ENCODE results near the gene PPP2R2D. TPM values are rescaled to one million over a fixed set of nuclear protein-coding genes. Genes with fewer than 3 reads are reported as not detected.

Gene PPP2R2D
- total RNA-seq, 2 experiments from 2014 or later = 30.0 to 39.3 TPM

- POLR2A ChIA-PET = interaction anchor here (0.7 kb wide), 1 partner anchor 17 kb away, joined by 3 read pairs; no protein-coding TSS in a partner anchor
- Mint-ChIP-seq H3K4me1 (peaks cover 55% of the 10 kb centered on the region), H3K4me3 (peak overlapping the region; percentile 93), H3K9me3 (ENCODE audit: low read depth) (no peaks in the 10 kb centered on the region), H3K27ac (peak overlapping the region; percentile 92), H3K27me3 (peaks cover 7% of the 10 kb centered on the region), H3K36me3 (ENCODE audit: low read depth) (peaks cover 28% of the 10 kb centered on the region)
- ATAC-seq = no peak
- no peak for DNase-seq
- CTCF ChIA-PET = interaction anchor here (0.5 to 2.0 kb wide), 5 partner anchors 8 to 79 kb away, joined by 3 to 6 read pairs (median 3); no protein-coding TSS in a partner anchor
- intact Hi-C loops (cut with DNase I, micrococcal nuclease) = loop anchor here (5.0 to 10.0 kb wide), 4 partner anchors 120 to 1490 kb away; partner anchors contain the start of genes LRRC27 (in 2 of the 2) and MTG1 (in 1 of the 2)
Observed at GRCh38 chr10:131902211-131902610, 1.4 kb downstream of the PPP2R2D start.

- H3K36me3 Mint-ChIP-seq (ENCODE audit: low read depth) = peaks cover 29% of the 10 kb centered on the region
- H3K9me3 Mint-ChIP-seq (ENCODE audit: low read depth) = no peaks in the 10 kb centered on the region
- intact Hi-C loops (cut with DNase I, micrococcal nuclease) = loop anchor here (5.0 to 10.0 kb wide), 4 partner anchors 120 to 1490 kb away; partner anchors contain the start of genes LRRC27 (in 2 of the 2) and MTG1 (in 1 of the 2)
- DNase-seq (no peak), ATAC-seq (no peak)
- H3K4me3 Mint-ChIP-seq = peak overlapping the region; percentile 93
- peak overlapping the region; percentile 92 for H3K27ac Mint-ChIP-seq
- H3K4me1 Mint-ChIP-seq = peaks cover 60% of the 10 kb centered on the region
- CTCF ChIA-PET = interaction anchor here (0.5 kb wide), 1 partner anchor 26 kb away, joined by 3 read pairs; no protein-coding TSS in a partner anchor
- POLR2A ChIA-PET = no interaction called here
- H3K27me3 Mint-ChIP-seq = peaks cover 7% of the 10 kb centered on the region
Observed at GRCh38 chr10:131902691-131903090, 1.9 kb downstream of the PPP2R2D start.

GRCh38 chr10:131905267-131905571, 4.4 kb downstream of the PPP2R2D start:
- H3K27me3 Mint-ChIP-seq = no peaks in the 10 kb centered on the region
- peaks cover 76% of the 10 kb centered on the region for H3K4me1 Mint-ChIP-seq
- ATAC-seq = no peak
- no peak for DNase-seq
- intact Hi-C loops (cut with DNase I, micrococcal nuclease) = loop anchor here (2.0 to 10.0 kb wide), 2 partner anchors 24 to 1350 kb away; no protein-coding TSS in a partner anchor
- peaks cover 42% of the 10 kb centered on the region for H3K36me3 Mint-ChIP-seq (ENCODE audit: low read depth)
- peak overlapping the region; percentile 36 for H3K4me3 Mint-ChIP-seq
- ChIA-PET POLR2A (no interaction called here), CTCF (interaction anchor here (1.1 to 1.6 kb wide), 3 partner anchors 10 to 117 kb away, joined by 3 to 4 read pairs (median 4); no protein-coding TSS in a partner anchor)
- H3K9me3 Mint-ChIP-seq (ENCODE audit: low read depth) = no peaks in the 10 kb centered on the region
- peak overlapping the region; percentile 89 for H3K27ac Mint-ChIP-seq

GRCh38 chr10:131905603-131906268, 4.9 kb downstream of the PPP2R2D start:
- peak overlapping the region; percentile 36 for H3K4me3 Mint-ChIP-seq
- intact Hi-C loops (cut with DNase I, micrococcal nuclease) = loop anchor here (1.0 to 10.0 kb wide), 3 partner anchors 11 to 1349 kb away; no protein-coding TSS in a partner anchor
- H3K27me3 Mint-ChIP-seq = no peaks in the 10 kb centered on the region
- H3K36me3 Mint-ChIP-seq (ENCODE audit: low read depth) = peaks cover 45% of the 10 kb centered on the region
- peaks cover 81% of the 10 kb centered on the region for H3K4me1 Mint-ChIP-seq
- DNase-seq = peak; percentile 57
- no peaks in the 10 kb centered on the region for H3K9me3 Mint-ChIP-seq (ENCODE audit: low read depth)
- peak; percentile 20 for ATAC-seq
- POLR2A ChIA-PET = no interaction called here
- CTCF ChIA-PET = interaction anchor here (1.1 to 1.6 kb wide), 4 partner anchors 9 to 117 kb away, joined by 3 to 7 read pairs (median 4); no protein-coding TSS in a partner anchor
- peak overlapping the region; percentile 89 for H3K27ac Mint-ChIP-seq

GRCh38 chr10:131906269-131906639, 5.4 kb downstream of the PPP2R2D start:
- DNase-seq (no peak), ATAC-seq (no peak)
- Mint-ChIP-seq H3K36me3 (ENCODE audit: low read depth) (peaks cover 46% of the 10 kb centered on the region), H3K27ac (peak overlapping the region; percentile 89), H3K27me3 (no peaks in the 10 kb centered on the region), H3K4me3 (peak overlapping the region; percentile 30), H3K9me3 (ENCODE audit: low read depth) (no peaks in the 10 kb centered on the region), H3K4me1 (peaks cover 84% of the 10 kb centered on the region)
- ChIA-PET POLR2A (no interaction called here), CTCF (interaction anchor here (1.1 to 1.6 kb wide), 4 partner anchors 9 to 116 kb away, joined by 3 to 7 read pairs (median 4); no protein-coding TSS in a partner anchor)
- intact Hi-C loops (cut with DNase I, micrococcal nuclease) = loop anchor here in 1 of 2 experiments (1.0 to 10.0 kb wide), 2 partner anchors 10 to 1349 kb away; no protein-coding TSS in a partner anchor

- H3K36me3 Mint-ChIP-seq (ENCODE audit: low read depth) = peaks cover 51% of the 10 kb centered on the region
- CTCF ChIA-PET = interaction anchor here (1.2 to 1.6 kb wide), 4 partner anchors 8 to 22 kb away, joined by 3 to 5 read pairs (median 4); no protein-coding TSS in a partner anchor
- no peaks in the 10 kb centered on the region for H3K27me3 Mint-ChIP-seq
- H3K9me3 Mint-ChIP-seq (ENCODE audit: low read depth) = no peaks in the 10 kb centered on the region
- DNase-seq (no peak), ATAC-seq (no peak)
- peak overlapping the region; percentile 85 for H3K27ac Mint-ChIP-seq
- H3K4me1 Mint-ChIP-seq = peaks cover 81% of the 10 kb centered on the region
- H3K4me3 Mint-ChIP-seq = peak overlapping the region; percentile 31
- intact Hi-C loops (cut with DNase I, micrococcal nuclease) = loop anchor here in 1 of 2 experiments (10.0 kb wide), 1 partner anchor 1347 kb away; no protein-coding TSS in a partner anchor
- POLR2A ChIA-PET = interaction anchor here (0.8 kb wide), 1 partner anchor 19 kb away, joined by 4 read pairs; no protein-coding TSS in a partner anchor
Observed at GRCh38 chr10:131907679-131908078, 6.9 kb downstream of the PPP2R2D start.

GRCh38 chr10:131908151-131908550, 7.3 kb downstream of the PPP2R2D start:
- Mint-ChIP-seq H3K4me3 (peak overlapping the region; percentile 31), H3K36me3 (ENCODE audit: low read depth) (peaks cover 54% of the 10 kb centered on the region), H3K27ac (peak overlapping the region; percentile 85), H3K9me3 (ENCODE audit: low read depth) (no peaks in the 10 kb centered on the region), H3K27me3 (no peaks in the 10 kb centered on the region), H3K4me1 (peaks cover 80% of the 10 kb centered on the region)
- intact Hi-C loops (cut with DNase I, micrococcal nuclease) = loop anchor here in 1 of 2 experiments (10.0 kb wide), 1 partner anchor 1347 kb away; no protein-coding TSS in a partner anchor
- DNase-seq = no peak
- ATAC-seq = no peak
- ChIA-PET CTCF (interaction anchor here (1.4 to 1.6 kb wide), 3 partner anchors 9 to 22 kb away, joined by 4 to 5 read pairs (median 4); no protein-coding TSS in a partner anchor), POLR2A (interaction anchor here (0.8 kb wide), 1 partner anchor 19 kb away, joined by 4 read pairs; no protein-coding TSS in a partner anchor)

- no peak for DNase-seq
- Mint-ChIP-seq H3K4me3 (no peak overlapping the region), H3K9me3 (ENCODE audit: low read depth) (no peaks in the 10 kb centered on the region), H3K4me1 (peaks cover 81% of the 10 kb centered on the region), H3K27me3 (no peaks in the 10 kb centered on the region), H3K27ac (peak overlapping the region; percentile 85), H3K36me3 (ENCODE audit: low read depth) (peaks cover 60% of the 10 kb centered on the region)
- ChIA-PET POLR2A (no interaction called here), CTCF (interaction anchor here (1.5 kb wide), 2 partner anchors 10 to 23 kb away, joined by 3 to 4 read pairs; no protein-coding TSS in a partner anchor)
- intact Hi-C loops (cut with DNase I, micrococcal nuclease) = loop anchor here in 1 of 2 experiments (10.0 kb wide), 1 partner anchor 1346 kb away; no protein-coding TSS in a partner anchor
- ATAC-seq = no peak
Observed at GRCh38 chr10:131909014-131909808, 8.4 kb downstream of the PPP2R2D start.

GRCh38 chr10:131909929-131910328, 9.1 kb downstream of the PPP2R2D start:
- no peaks in the 10 kb centered on the region for H3K9me3 Mint-ChIP-seq (ENCODE audit: low read depth)
- H3K4me1 Mint-ChIP-seq = peaks cover 81% of the 10 kb centered on the region
- H3K27ac Mint-ChIP-seq = no peak overlapping the region
- no peak for ATAC-seq
- intact Hi-C loops (cut with DNase I, micrococcal nuclease) = loop anchor here in 1 of 2 experiments (10.0 kb wide), 1 partner anchor 1345 kb away; no protein-coding TSS in a partner anchor
- no peaks in the 10 kb centered on the region for H3K27me3 Mint-ChIP-seq
- peaks cover 61% of the 10 kb centered on the region for H3K36me3 Mint-ChIP-seq (ENCODE audit: low read depth)
- ChIA-PET POLR2A (no interaction called here), CTCF (interaction anchor here (1.2 to 1.5 kb wide), 2 partner anchors 8 to 24 kb away, joined by 3 read pairs; no protein-coding TSS in a partner anchor)
- no peak overlapping the region for H3K4me3 Mint-ChIP-seq
- DNase-seq = no peak

- POLR2A ChIA-PET = no interaction called here
Observed at GRCh38 chr10:131910663-131911314, 10.0 kb downstream of the PPP2R2D start.

More at GRCh38 chr10:131910663-131911314, 10.0 kb downstream of the PPP2R2D start:
- Mint-ChIP-seq H3K4me3 (no peak overlapping the region), H3K27me3 (no peaks in the 10 kb centered on the region), H3K36me3 (ENCODE audit: low read depth) (peaks cover 60% of the 10 kb centered on the region), H3K27ac (no peak overlapping the region), H3K4me1 (peaks cover 79% of the 10 kb centered on the region), H3K9me3 (ENCODE audit: low read depth) (no peaks in the 10 kb centered on the region)
- CTCF ChIA-PET = interaction anchor here (1.2 to 1.6 kb wide), 3 partner anchors 9 to 25 kb away, joined by 3 read pairs; no protein-coding TSS in a partner anchor
- ATAC-seq (no peak), DNase-seq (no peak)
- intact Hi-C loops (cut with DNase I, micrococcal nuclease) = no loop called here

All from activated CD4-positive, alpha-beta T cell treated with anti-CD3 and anti-CD28 coated beads for 36 hours (primary cell).